LNCaP clone FGC (cell line): ENCODE measurements around the gene OR1I1.

Experiments
- DNase-seq: peaks from one replicate; pipeline ENCODE4 v3.0.0-alpha.2; 2011; ENCODE audit warnings: low read depth
- H3K4me3 ChIP-seq: 2 replicates; pipeline ENCODE4 v1.5.1; 2011; ENCODE audit warnings: mild to moderate bottlenecking, low read depth, low read length, control low read depth
- CTCF ChIP-seq: IDR thresholded peaks from 2 replicates; pipeline ENCODE4 v1.5.1; 2012; ENCODE audit warnings: mild to moderate bottlenecking; ENCODE audit not compliant: control insufficient read depth, insufficient read depth; ENCODE audit errors: extremely low read depth

OR1I1 gene

GRCh38 chr19:15112385-15112784 lies 30.4 kb downstream of the OR1I1 start:
- no peak for DNase-seq
- no peak; the same call in 1 of the 2 replicates for TF ChIP-seq CTCF
- H3K4me3 ChIP-seq: no peak overlapping the region

GRCh38 chr19:15113245-15114152 lies 31.5 kb downstream of the OR1I1 start:
- H3K4me3 ChIP-seq: no peak overlapping the region
- no peak for DNase-seq
- no peak for TF ChIP-seq CTCF

GRCh38 chr19:15114153-15114540 lies 32.1 kb downstream of the OR1I1 start:
- no peak for DNase-seq
- no peak for TF ChIP-seq CTCF
- H3K4me3 ChIP-seq: no peak overlapping the region

- DNase-seq: no peak
- H3K4me3 ChIP-seq: no peak overlapping the region
- no peak for TF ChIP-seq CTCF
Observed at GRCh38 chr19:15115080-15115479, 33.1 kb downstream of the OR1I1 start.

GRCh38 chr19:15115762-15116615 lies 34.0 kb downstream of the OR1I1 start:
- no peak for TF ChIP-seq CTCF
- no peak for DNase-seq
- H3K4me3 ChIP-seq: no peak overlapping the region

- H3K4me3 ChIP-seq: no peak overlapping the region
- no peak for TF ChIP-seq CTCF
- DNase-seq: no peak
Observed at GRCh38 chr19:15116856-15117255, 34.8 kb downstream of the OR1I1 start.
